GM21360 (cell line): ENCODE measurements around the gene JAM3.

Source experiments
- ATAC-seq: cut with Tn5 transposase; IDR thresholded peaks from one replicate; pipeline ENCODE4 v1.9.1; 2021; ENCODE audit warnings: mild to moderate bottlenecking, moderate library complexity; ENCODE audit not compliant: unreplicated experiment

The JAM3 gene

GRCh38 chr11:134068829-134069425 is at the start of gene JAM3:
JAM3 (plus strand) TSS chr11:134069072; CDS start chr11:134069084, 12 bp downstream.
- peak; percentile 67 for ATAC-seq

- no peak for ATAC-seq
These were observed 49.4 kb upstream of the JAM3 start for GRCh38 chr11:134019500-134019899.

- no peak for ATAC-seq
These were observed 48.3 kb upstream of the JAM3 start for GRCh38 chr11:134020598-134020997.

- no peak for ATAC-seq
These were observed 47.5 kb upstream of the JAM3 start for GRCh38 chr11:134021326-134021725.

- no peak for ATAC-seq
These were observed 46.1 kb upstream of the JAM3 start for GRCh38 chr11:134022748-134023147.

GRCh38 chr11:134024420-134025081 is 44.3 kb upstream of the JAM3 start:
- ATAC-seq: no peak

GRCh38 chr11:134025082-134025429 is 43.8 kb upstream of the JAM3 start:
- no peak for ATAC-seq

GRCh38 chr11:134026655-134027343 is 42.1 kb upstream of the JAM3 start:
- no peak for ATAC-seq

- no peak for ATAC-seq
These were observed 41.2 kb upstream of the JAM3 start for GRCh38 chr11:134027671-134028070.

- no peak for ATAC-seq
These were observed 40.4 kb upstream of the JAM3 start for GRCh38 chr11:134028368-134028920.

GRCh38 chr11:134030853-134031252 is 38.0 kb upstream of the JAM3 start:
- no peak for ATAC-seq

GRCh38 chr11:134032043-134032442 is 36.8 kb upstream of the JAM3 start:
- ATAC-seq: no peak

GRCh38 chr11:134032501-134033091 is 36.3 kb upstream of the JAM3 start:
- no peak for ATAC-seq

- ATAC-seq: no peak
These were observed 35.6 kb upstream of the JAM3 start for GRCh38 chr11:134033276-134033675.

- peak; percentile 77 for ATAC-seq
These were observed 35.0 kb upstream of the JAM3 start for GRCh38 chr11:134033696-134034491.

GRCh38 chr11:134034496-134035381 is 34.1 kb upstream of the JAM3 start:
- no peak for ATAC-seq

GRCh38 chr11:134036492-134037045 is 32.3 kb upstream of the JAM3 start:
- no peak for ATAC-seq

GRCh38 chr11:134037046-134037908 is 31.6 kb upstream of the JAM3 start:
- peak; percentile 62 for ATAC-seq
